MM.1S (cell line): Measurements from ENCODE around the gene IL3.

Source experiments
- CTCF ChIP-seq: fragments of 300-600 bp; sonication (generic); IDR thresholded peaks from 2 replicates; pipeline ENCODE4 v1.5.1; 2016; ENCODE audit warnings: antibody characterized with exemption, low read length, mixed read lengths
- EZH2phosphoT487 ChIP-seq: fragments of 300-600 bp; sonication (generic); IDR thresholded peaks from 2 replicates; pipeline ENCODE4 v1.6.1; 2018; ENCODE audit warnings: antibody characterized with exemption, low read length

- no peak for TF ChIP-seq CTCF
- no peak for TF ChIP-seq EZH2phosphoT487
These were observed 48.0 kb upstream of the IL3 start for GRCh38 chr5:132012371-132013005.
